ENCODE results near the gene ERC1.
"Not testable (repeated sequence)": the region's sequence is repeated elsewhere in the genome, so short reads cannot be mapped to it uniquely, and the experiment has no call there.

GRCh38 chr12:1316991-1317390, 326.0 kb downstream of the ERC1 start:
- not testable (repeated sequence) for TF ChIP-seq HDGF (IDR thresholded peaks at IDR 0.05); POLR2A (conservative IDR thresholded peaks at IDR 0.05); TFAP4 (CRISPR knock-in tag; IDR thresholded peaks at IDR 0.05; ENCODE audit: borderline replicate concordance)

All from K562 (cell line).